Measurements from ENCODE around the gene SPSB3. TPM values are rescaled to one million over a fixed set of nuclear protein-coding genes. Genes with fewer than 3 reads are reported as not detected.

SPSB3 gene
- total RNA-seq, 1 donor from 2014 or later = 57.9 TPM

DNA sequence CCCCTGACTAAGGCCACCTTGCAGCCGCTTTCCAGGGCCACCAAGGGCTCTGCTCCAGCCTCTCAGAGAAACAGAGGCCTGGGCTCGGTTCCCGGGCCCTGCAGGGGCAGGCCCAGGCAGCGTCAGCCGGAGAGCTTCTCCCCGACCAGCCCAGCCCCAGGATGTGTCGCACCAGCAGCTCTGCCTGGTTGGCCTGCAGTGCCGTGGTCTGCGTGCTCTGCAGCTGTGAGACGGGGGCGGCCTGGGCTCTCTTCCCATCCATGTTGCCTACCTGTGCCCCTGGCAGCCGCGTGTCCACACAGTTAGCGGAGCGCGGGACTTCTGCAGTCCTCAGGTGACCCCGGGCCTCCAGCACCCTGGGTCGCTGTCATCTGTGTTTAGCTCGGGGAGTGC is 6.3 kb upstream of the SPSB3 start:
- TF ChIP-seq, protein P1, sequence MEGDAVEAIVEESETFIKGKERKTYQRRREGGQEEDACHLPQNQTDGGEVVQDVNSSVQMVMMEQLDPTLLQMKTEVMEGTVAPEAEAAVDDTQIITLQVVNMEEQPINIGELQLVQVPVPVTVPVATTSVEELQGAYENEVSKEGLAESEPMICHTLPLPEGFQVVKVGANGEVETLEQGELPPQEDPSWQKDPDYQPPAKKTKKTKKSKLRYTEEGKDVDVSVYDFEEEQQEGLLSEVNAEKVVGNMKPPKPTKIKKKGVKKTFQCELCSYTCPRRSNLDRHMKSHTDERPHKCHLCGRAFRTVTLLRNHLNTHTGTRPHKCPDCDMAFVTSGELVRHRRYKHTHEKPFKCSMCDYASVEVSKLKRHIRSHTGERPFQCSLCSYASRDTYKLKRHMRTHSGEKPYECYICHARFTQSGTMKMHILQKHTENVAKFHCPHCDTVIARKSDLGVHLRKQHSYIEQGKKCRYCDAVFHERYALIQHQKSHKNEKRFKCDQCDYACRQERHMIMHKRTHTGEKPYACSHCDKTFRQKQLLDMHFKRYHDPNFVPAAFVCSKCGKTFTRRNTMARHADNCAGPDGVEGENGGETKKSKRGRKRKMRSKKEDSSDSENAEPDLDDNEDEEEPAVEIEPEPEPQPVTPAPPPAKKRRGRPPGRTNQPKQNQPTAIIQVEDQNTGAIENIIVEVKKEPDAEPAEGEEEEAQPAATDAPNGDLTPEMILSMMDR (conservative IDR thresholded peaks at IDR 0.05; ENCODE audit: low read depth, low read length) = no peak
- no peak overlapping the region for H3K4me3 ChIP-seq (ENCODE audit: low read depth, low read length)
- DNase-seq (ENCODE audit: low read depth) = no peak

DNA sequence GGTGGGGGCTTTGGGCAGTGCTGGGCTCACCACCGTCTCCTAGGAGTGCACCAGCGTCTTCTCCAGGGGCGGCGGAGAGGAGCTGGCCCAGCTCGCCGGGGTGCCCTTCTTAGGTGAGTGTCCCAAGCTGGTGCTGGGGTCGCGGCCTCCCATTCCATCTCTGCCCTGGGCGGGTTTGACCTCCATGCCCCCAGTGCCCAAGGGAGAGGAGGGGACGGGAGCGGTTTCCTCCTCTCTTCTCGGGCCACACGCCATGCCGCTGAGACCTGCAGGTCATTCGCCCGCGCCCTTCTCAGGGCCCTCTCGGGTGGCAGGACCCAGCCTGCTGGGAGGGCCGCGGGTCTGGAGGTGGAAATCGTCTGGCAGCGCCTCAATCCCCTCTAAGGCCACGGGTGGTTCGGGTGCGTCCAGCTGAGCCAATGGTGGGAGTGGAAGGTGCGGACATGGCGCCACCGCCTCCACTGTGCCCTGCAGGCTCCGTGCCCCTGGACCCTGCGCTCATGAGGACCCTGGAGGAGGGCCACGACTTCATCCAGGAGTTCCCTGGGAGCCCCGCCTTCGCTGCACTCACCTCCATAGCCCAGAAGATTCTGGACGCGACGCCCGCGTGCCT is 5.8 kb upstream of the SPSB3 start:
- DNase-seq (ENCODE audit: low read depth) = no peak
- no peak overlapping the region for H3K4me3 ChIP-seq (ENCODE audit: low read depth, low read length)
- TF ChIP-seq, protein P1 (conservative IDR thresholded peaks at IDR 0.05; ENCODE audit: low read depth, low read length) = no peak

DNA sequence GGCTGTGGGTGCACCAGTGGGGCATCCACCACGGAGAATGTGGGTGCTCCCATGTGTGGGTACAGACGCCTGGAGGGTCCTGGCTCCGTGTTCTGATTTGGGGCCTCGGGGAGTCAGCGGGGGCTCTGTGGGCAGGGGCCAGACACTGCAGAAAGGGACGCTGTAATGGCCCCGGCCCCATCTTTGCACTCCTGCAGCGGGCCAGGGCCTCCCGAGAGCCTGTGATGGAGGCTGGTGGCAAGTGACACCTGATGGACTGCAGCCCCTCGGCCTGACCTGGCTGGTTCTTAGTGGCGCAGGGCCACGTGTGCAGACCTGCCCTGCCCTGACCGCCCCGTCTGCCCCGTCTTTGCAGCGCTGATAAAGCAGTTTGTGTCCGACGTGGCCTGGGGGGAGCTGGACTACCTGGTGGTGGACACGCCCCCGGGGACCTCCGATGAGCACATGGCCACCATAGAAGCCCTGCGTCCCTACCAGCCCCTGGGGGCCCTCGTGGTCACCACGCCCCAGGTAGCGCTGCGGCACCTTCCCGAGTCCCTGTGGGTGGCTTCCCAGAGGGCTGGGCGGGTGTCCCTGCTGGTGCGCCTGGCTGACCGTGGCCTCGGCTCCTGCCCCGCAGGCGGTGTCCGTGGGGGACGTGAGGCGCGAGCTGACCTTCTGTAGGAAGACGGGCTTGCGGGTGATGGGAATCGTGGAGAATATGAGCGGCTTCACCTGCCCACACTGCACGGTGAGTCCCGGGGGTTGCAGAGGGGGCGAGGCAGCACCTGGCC is 5.1 kb upstream of the SPSB3 start:
- no peak overlapping the region for H3K4me3 ChIP-seq (ENCODE audit: low read depth, low read length)
- TF ChIP-seq, protein P1 (conservative IDR thresholded peaks at IDR 0.05; ENCODE audit: low read depth, low read length) = no peak
- DNase-seq (ENCODE audit: low read depth) = no peak

DNA sequence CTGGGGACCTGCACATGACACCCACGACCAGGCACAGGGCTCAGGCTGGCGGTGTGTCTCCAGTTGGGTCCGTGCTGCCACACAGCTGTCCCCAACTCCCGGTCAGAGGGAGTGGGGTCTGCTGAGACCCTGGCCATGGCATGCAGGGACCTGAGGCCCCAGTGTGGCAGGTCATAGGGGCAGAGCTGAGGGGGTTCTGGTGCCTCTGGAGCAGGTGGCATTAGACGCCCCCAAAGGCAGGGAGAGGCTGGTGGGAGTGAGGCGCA is 4.6 kb upstream of the SPSB3 start:
- TF ChIP-seq, protein P1 (conservative IDR thresholded peaks at IDR 0.05; ENCODE audit: low read depth, low read length) = no peak
- no peak overlapping the region for H3K4me3 ChIP-seq (ENCODE audit: low read depth, low read length)
- DNase-seq (ENCODE audit: low read depth) = no peak

DNA sequence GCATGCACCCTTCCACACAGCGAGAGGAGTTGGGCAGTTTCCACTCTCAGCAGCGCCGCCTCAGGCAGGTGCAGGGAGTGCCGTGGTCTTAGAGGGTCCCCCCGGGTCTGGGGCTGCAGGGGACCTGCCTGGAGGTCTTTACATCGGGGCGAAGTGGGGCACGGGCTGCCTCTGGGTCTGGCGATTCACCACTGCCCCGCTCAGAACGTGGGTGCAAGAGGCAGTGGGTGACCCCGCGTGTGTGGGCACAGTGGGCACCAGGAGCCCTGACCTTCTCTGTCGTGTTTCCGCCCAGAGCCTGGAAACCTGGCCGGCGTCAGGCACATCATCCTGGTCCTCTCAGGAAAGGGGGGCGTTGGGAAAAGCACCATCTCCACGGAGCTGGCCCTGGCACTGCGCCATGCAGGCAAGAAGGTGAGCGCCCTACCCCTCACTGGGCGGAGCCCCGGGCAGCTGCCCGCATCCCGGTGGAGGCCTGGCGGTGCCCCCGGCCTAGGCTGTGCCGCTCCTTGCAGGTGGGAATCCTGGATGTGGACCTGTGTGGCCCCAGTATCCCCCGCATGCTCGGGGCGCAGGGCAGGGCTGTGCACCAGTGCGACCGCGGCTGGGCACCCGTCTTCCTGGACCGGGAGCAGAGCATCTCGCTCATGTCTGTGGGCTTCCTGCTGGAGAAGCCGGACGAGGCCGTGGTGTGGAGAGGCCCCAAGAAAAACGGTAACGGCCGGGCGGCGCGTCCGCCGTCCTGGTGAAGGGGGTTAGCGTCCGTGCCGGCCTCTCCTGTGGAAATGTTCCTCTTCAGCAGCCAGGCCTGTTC is 4.1 kb upstream of the SPSB3 start:
- no peak for DNase-seq (ENCODE audit: low read depth)
- TF ChIP-seq, protein P1 (conservative IDR thresholded peaks at IDR 0.05; ENCODE audit: low read depth, low read length) = no peak
- no peak overlapping the region for H3K4me3 ChIP-seq (ENCODE audit: low read depth, low read length)

DNA sequence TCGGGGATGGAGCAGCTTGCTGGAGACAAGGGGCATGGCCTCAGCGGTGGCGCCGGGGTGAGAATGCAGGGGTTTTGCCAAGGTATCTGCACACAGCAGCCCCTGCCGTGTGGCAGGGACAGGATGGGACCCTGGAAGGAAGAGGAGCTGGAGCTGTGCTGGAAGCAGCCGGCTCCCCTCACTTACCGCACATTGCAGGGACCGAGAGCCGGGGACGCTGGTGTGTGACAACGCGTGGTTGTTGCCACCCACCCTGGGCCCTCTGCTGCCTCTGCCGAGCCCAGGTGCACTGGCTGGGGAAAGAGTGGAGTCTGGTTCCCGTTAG is 3.4 kb upstream of the SPSB3 start:
- DNase-seq (ENCODE audit: low read depth) = no peak
- no peak overlapping the region for H3K4me3 ChIP-seq (ENCODE audit: low read depth, low read length)
- TF ChIP-seq, protein P1 (conservative IDR thresholded peaks at IDR 0.05; ENCODE audit: low read depth, low read length) = no peak

All from epithelial cell of proximal tubule (primary cell).